HG03139 (cell line): ENCODE results near the gene PARS2.

Experiments
- ATAC-seq: cut with Tn5 transposase; IDR thresholded peaks from one replicate; pipeline ENCODE4 v1.9.1; 2021; ENCODE audit not compliant: unreplicated experiment

The PARS2 gene

GRCh38 chr1:54800041-54800898 is 35.9 kb upstream of the PARS2 start:
- no peak for ATAC-seq

- ATAC-seq = no peak
Observed at GRCh38 chr1:54798769-54799641, 34.7 kb upstream of the PARS2 start.

DNA sequence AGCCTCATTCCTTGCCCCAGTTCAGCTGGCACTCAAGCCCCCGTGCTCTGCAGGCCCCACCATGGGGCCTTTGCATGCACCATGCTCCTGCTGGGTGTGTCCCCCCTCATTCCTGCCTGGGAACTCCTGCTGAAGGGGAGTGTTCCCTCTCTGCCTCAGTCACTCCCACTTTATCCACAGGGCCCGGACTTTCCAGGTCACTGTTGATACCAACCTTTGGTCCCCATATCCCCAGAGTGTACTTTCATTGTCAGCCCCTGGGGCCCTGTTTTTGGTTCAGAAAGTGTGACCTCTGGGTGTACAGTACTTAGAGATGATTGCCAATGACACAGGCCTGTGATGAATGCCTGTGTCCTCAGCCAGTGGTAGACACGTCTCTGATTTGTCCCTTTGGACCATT is 33.9 kb upstream of the PARS2 start:
- no peak for ATAC-seq

DNA sequence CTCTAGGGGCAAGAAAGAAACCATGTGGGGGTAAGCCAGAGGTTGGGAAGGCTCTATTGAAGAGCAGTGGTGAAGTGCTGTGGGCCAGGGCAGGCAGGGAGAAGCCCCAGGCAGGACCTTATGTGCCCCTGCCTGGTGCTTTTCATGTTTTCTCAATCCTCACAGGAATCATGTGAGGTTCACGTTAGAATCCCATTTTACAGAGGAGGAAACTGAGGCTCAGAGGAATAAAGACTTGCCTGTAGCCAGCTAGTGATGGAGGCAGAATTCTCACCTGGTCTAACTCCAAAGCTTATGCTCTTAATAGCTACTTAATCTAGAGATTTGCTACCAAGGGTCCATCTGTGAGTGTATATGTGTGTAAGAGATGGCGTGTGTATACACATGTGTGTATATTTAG is 32.6 kb upstream of the PARS2 start:
- ATAC-seq = no peak

DNA sequence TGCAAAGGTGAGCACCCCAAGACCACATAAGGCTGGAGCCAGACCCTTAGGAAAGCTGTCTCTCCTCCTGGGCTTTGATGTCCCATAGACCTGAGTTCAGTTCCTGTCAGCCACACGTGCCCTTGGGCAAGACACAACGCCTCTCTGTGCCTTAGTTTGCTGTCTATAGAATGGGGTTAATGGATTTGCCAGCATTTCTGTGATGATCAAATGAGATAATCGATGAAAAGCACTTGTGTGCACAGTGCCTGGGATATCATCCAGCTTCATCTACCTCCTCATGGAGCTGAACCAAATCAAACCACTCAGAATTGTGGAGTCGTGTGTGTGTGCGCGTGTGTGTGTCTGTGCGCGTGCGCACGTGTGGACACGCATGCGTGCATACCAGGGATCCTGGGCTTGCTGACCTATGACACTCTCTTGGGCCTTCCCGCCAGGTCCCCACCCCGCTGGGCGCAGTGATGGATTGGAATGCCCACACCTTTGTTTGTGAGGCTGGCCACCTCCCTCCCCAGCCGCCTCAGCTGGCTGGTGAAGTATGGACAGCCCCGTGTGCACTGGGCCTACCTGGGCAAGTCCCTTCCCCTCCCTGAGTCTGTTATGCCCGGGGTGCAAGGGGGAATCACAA is 31.6 kb upstream of the PARS2 start:
- ATAC-seq = no peak

- no peak for ATAC-seq
Observed at GRCh38 chr1:54795356-54795665, 31.0 kb upstream of the PARS2 start.

DNA sequence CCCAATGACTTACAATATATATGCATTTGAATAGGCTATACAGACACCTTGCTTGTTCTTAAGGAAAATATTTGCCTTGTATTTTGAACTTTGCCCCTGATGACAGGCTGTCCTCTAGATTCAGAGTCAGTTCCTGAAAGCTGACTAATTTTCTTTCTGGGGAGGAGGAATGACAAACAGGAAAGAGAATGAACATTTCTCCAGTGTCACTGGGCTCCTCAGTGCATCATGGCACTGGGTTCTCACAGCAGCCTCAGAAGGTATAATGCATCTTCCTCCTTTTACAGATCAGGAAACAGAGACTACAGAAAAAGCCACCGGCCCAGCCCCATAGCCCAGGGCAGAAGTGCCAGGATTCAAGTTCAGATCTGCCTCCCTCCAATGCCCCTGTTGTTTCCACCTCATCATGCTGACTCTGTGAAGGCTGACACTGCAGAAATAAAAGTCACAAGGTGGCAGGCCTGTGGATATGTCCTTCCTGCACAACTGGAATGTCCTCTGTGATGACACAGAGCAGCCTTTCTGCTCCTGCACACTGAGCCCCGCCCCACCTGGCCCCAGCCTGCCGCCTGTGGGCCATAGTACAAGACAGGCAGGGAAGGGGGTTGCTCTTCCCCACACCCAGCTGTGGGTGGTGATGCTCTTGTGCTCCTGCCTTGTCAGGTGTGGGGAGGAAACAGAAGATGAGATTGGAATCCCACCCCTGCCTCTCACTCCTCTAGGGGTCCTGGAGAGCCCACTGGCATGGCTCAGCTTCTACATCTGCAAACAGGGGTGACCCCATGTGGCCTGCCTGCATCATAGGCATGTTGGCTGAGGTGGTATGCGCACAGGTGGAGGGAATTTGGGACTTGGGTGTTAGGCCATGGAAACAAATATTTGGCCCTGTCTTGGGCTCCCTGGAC is 30.4 kb upstream of the PARS2 start:
- ATAC-seq = no peak

DNA sequence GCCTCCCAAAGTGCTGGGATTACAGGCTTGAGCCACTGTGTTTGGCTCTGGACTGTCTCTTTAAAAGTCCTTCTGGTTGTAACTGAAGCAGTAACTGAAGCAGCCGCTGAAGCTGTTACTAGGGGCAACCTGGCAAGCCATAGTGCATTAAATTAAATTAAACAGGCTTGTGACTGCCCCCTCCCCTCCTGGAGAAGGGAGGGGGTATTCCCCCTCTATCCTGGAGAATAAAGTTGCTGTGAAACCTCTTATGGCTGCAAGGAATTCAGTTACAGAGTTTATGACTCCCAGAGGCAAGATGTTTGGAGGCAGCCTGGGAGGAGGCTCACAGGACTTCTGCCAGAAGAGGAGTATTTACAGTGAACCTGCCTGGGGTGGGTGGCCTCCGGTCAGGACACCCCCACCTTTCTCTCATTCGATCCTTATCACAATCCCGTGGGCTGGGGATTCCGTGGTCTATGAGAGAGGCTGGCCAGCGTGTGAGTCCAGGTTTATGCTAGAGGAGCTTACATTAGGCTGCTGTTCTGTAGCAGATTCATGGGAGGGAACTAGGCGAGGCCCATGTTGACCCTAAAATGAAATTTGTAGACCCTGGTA is 28.5 kb upstream of the PARS2 start:
- ATAC-seq = no peak

GRCh38 chr1:54791880-54792522 is 27.7 kb upstream of the PARS2 start:
- no peak for ATAC-seq

DNA sequence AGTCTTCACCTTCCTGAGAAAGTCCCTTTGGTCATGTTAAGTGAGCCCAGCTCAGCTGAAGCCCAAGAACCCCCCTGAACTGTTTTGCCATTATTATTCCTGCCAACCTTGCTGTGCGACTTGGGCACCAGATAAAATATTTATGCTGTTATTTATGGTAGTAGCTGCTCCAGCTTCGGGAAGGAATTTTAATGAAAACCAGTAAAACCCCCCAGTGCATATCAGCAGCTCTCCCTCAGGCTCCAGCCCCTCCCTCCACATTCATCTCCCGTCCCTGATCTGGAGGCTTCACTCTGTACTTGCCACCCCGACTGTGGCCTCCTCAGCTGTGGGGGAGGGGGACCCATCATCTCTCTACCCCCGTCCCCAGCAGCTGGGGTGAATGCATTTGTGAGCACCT is 24.1 kb upstream of the PARS2 start:
- ATAC-seq = no peak

- ATAC-seq = no peak
Observed at GRCh38 chr1:54787604-54788003, 23.3 kb upstream of the PARS2 start.

GRCh38 chr1:54786778-54787177 is 22.5 kb upstream of the PARS2 start:
- no peak for ATAC-seq

DNA sequence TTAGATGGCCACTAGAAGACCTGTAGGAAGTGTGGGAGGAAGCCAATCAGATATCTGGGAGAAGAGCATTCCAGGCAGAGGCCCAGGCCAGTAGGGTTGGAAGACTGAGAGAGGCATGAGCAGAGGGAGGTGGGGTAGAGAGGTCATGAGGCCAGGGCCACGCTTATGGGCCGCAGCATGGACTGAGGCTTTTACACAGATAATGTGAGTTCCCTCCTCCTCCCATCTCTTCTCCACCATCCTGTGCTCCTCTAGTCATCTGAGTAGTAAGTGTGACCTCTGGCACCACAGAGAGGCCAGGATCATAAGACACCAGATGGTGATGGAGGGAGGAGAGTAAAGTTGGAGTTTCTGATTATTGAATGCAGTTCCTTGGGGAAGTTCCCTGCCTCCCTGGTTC is 19.7 kb upstream of the PARS2 start:
- ATAC-seq = no peak

DNA sequence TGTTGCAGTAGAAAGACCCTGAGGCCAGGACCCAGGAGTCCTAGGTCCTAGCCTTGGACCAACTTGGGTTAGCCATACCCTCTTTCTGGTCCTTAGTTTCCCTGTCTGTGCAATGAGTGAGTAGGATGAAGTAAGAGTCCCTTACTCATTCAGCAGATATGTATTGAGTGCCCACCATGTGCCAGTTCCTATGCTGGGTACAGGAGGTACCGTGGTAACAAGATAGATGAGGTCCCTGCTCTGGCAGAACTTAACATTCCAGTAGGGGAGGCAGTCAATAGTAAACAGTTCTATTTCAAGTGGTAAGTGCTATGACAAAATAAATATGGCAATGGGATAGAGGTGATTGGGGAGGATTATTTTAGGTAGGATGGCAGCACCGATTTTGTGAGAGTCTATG is 18.3 kb upstream of the PARS2 start:
- ATAC-seq = no peak

GRCh38 chr1:54782156-54782555 is 17.8 kb upstream of the PARS2 start:
- ATAC-seq = no peak

- no peak for ATAC-seq
Observed at GRCh38 chr1:54781023-54781723, 16.9 kb upstream of the PARS2 start.

GRCh38 chr1:54777431-54777830 is 13.1 kb upstream of the PARS2 start:
- ATAC-seq = no peak

DNA sequence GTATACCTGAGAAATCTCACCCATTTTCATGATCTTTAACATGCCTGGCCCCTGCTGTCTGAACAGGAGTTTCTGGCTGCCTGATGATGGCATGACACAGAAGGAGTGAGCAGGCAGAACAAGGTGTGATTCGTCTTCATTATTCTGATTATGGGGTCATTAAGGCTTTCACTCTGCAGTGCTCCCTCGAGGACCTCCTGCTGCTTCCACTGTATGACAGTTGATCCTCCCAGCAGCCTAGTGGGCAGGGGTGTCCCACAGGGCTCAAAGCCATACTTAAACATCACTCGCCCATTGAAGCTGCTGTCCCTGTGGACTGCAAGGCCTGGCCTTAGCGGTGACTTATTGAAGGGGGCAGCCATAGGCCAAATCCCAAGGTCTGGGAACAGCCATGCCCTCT is 12.7 kb upstream of the PARS2 start:
- ATAC-seq = no peak
